HCT116 (cell line): ENCODE data around the gene TCEA2. TPM values are rescaled to one million over a fixed set of nuclear protein-coding genes. Genes with fewer than 3 reads are reported as not detected.

Source experiments
- ATAC-seq: fragments of 200-7000 bp; cut with Tn5 transposase; 2 replicates; pipeline ENCODE4 v1.9.1; 2020; ENCODE audit warnings: mild to moderate bottlenecking, moderate library complexity
- BruUV-seq: library from RNA; stranded (reverse); fragments of 400-500 nt; replicated peaks from 2 replicates; lab custom pipeline; 2021; lab: Mats Ljungman, UMichigan
- CTCF ChIA-PET: fragments of 300-600 bp; sonication (Branson Sonifier 250); formaldehyde crosslinking; loops from one replicate; lab custom pipeline; 2021; ENCODE audit warnings: antibody characterized with exemption; lab: Charles Lee
- POLR2A ChIA-PET: fragments of 300-600, 350-600 bp; sonication (Branson Sonifier 250); formaldehyde crosslinking; loops from one replicate; lab custom pipeline; 2021; ENCODE audit warnings: antibody characterized with exemption; lab: Charles Lee
- RAD21 ChIA-PET, 2 experiments: fragments of 300-600 bp; sonication (Branson Sonifier 250); formaldehyde crosslinking; loops; one replicate each; lab custom pipeline; 2023; ENCODE audit warnings: low total read pairs in 2 of 2; ENCODE audit not compliant: uncharacterized antibody in 2 of 2, unreplicated experiment in 2 of 2, low non-redundant PET in 1 of 2; lab: Charles Lee
- DNase-seq: peaks from one replicate; pipeline ENCODE4 v3.0.0-alpha.2; 2010; ENCODE audit warnings: low read depth, low spot score
- H2AFZ ChIP-seq: fragments of 200-600 bp; shearing (Covaris generic), sonication (generic); 2 replicates; pipeline ENCODE4 v1.6.1; 2017; ENCODE audit warnings: low read depth, mixed run types, mixed read lengths, antibody characterized with exemption, low read length; ENCODE audit not compliant: poor library complexity, severe bottlenecking
- H3K27ac ChIP-seq: 2 replicates; pipeline ENCODE4 v1.5.1; 2012; ENCODE audit warnings: low read depth, low read length
- H3K27me3 ChIP-seq: fragments of 200-600 bp; sonication (generic); 2 replicates; pipeline ENCODE4 v1.6.1; 2016; ENCODE audit warnings: mixed run types, low read length, mixed read lengths; ENCODE audit not compliant: insufficient read depth
- H3K36me3 ChIP-seq, 2 experiments: fragments of 200-500 bp in 1 of 2; fragments of 200-600 bp in 1 of 2; sonication (Bioruptor generic) in 1 of 2; sonication (generic) in 1 of 2; 2 replicates each; pipeline versions ENCODE4 v1.5.1 to v1.6.1; 2014 to 2016; ENCODE audit warnings: low read length in 2 of 2, inconsistent platforms in 1 of 2, mixed read lengths in 1 of 2, mixed run types in 1 of 2; ENCODE audit not compliant: insufficient read depth in 2 of 2, control insufficient read depth in 1 of 2
- H3K4me1 ChIP-seq, 2 experiments: fragments of 200-600 bp in 1 of 2; sonication (generic) in 1 of 2; 2 replicates each; pipeline versions ENCODE4 v1.5.1 to v1.6.1; 2012 to 2017; ENCODE audit warnings: low read length in 2 of 2, inconsistent platforms in 1 of 2, mild to moderate bottlenecking in 1 of 2, mixed read lengths in 1 of 2, mixed run types in 1 of 2, moderate library complexity in 1 of 2; ENCODE audit not compliant: insufficient read depth in 2 of 2, control insufficient read depth in 1 of 2
- H3K4me2 ChIP-seq: fragments of 200-600 bp; sonication (generic); 2 replicates; pipeline ENCODE4 v1.6.1; 2017; ENCODE audit warnings: mixed run types, low read length, mixed read lengths
- H3K4me3 ChIP-seq, 2 experiments: fragments of 200-600 bp in 1 of 2; sonication (generic) in 1 of 2; replicated peaks in 1 of 2; 2 replicates each; pipeline ENCODE4 v1.5.1; 2011 to 2016; ENCODE audit warnings: low read length in 2 of 2, control low read depth in 1 of 2, low read depth in 1 of 2, mild to moderate bottlenecking in 1 of 2, mixed read lengths in 1 of 2, mixed run types in 1 of 2
- H3K79me2 ChIP-seq: fragments of 200-600 bp; sonication (generic); 2 replicates; pipeline ENCODE4 v1.6.1; 2017; ENCODE audit warnings: mild to moderate bottlenecking, mixed run types, low read length, moderate library complexity, mixed read lengths; ENCODE audit not compliant: insufficient read depth
- H3K9ac ChIP-seq: fragments of 200-600 bp; sonication (generic); 2 replicates; pipeline ENCODE4 v1.6.1; 2016; ENCODE audit warnings: low read length, mixed read lengths
- H3K9me2 ChIP-seq: fragments of 200-600 bp; sonication (generic), shearing (Covaris generic); 2 replicates; pipeline ENCODE4 v1.6.1; 2017; ENCODE audit warnings: mixed run types, mild to moderate bottlenecking, moderate library complexity; ENCODE audit not compliant: insufficient read depth
- H3K9me3 ChIP-seq, 2 experiments: fragments of 200-500 bp in 1 of 2; fragments of 200-600 bp in 1 of 2; sonication (Bioruptor generic) in 1 of 2; sonication (generic) in 1 of 2; 2 replicates each; pipeline ENCODE4 v1.6.1; 2014 to 2017; ENCODE audit warnings: low read length in 2 of 2, mixed read lengths in 2 of 2, inconsistent platforms in 1 of 2, low read depth in 1 of 2, mild to moderate bottlenecking in 1 of 2, mixed run types in 1 of 2, moderate library complexity in 1 of 2; ENCODE audit not compliant: control insufficient read depth in 1 of 2, insufficient read depth in 1 of 2
- H4K20me1 ChIP-seq: fragments of 200-600 bp; sonication (generic), shearing (Covaris generic); 2 replicates; pipeline ENCODE4 v1.6.1; 2017; ENCODE audit warnings: mixed run types, mild to moderate bottlenecking, moderate library complexity; ENCODE audit not compliant: insufficient read depth
- CBX3 ChIP-seq: IDR thresholded peaks from 2 replicates; pipeline ENCODE4 v1.6.1; 2012; ENCODE audit warnings: low read depth
- CTCF ChIP-seq, 3 experiments: fragments of 200-600 bp in 1 of 3; sonication (generic) in 1 of 3; IDR thresholded peaks in 2 of 3; conservative IDR thresholded peaks in 1 of 3; 2 replicates each; pipeline ENCODE4 v1.5.1; 2012 to 2017; ENCODE audit warnings: low read depth in 2 of 3, low read length in 2 of 3, antibody characterized with exemption in 1 of 3, borderline replicate concordance in 1 of 3, control low read depth in 1 of 3, mild to moderate bottlenecking in 1 of 3, mixed read lengths in 1 of 3, mixed run types in 1 of 3, moderate library complexity in 1 of 3; ENCODE audit not compliant: insufficient read depth in 1 of 3
- EGR1 ChIP-seq: IDR thresholded peaks from 2 replicates; pipeline ENCODE4 v1.6.1; 2012; ENCODE audit warnings: low read depth
- ELF1 ChIP-seq: IDR thresholded peaks from 2 replicates; pipeline ENCODE4 v1.6.1; 2012; ENCODE audit warnings: low read depth, borderline replicate concordance
- POLR2AphosphoS5 ChIP-seq: IDR thresholded peaks from 2 replicates; pipeline ENCODE4 v1.6.1; 2011; ENCODE audit warnings: mild to moderate bottlenecking, low read depth, low read length, moderate library complexity
- RAD21 ChIP-seq: IDR thresholded peaks from 2 replicates; pipeline ENCODE4 v1.6.1; 2012; ENCODE audit warnings: low read depth, mild to moderate bottlenecking
- TCF7L2 ChIP-seq: IDR thresholded peaks from 2 replicates; pipeline ENCODE4 v1.7.0; 2011; ENCODE audit warnings: borderline replicate concordance, inconsistent platforms; ENCODE audit not compliant: insufficient read depth, insufficient read length; ENCODE audit errors: extremely low read depth
- YY1 ChIP-seq: IDR thresholded peaks from 2 replicates; pipeline ENCODE4 v1.6.1; 2011; ENCODE audit warnings: low read length, low read depth, moderate library complexity, mild to moderate bottlenecking; ENCODE audit not compliant: insufficient replicate concordance; ENCODE audit errors: extremely low read depth
- ZNF274 ChIP-seq: fragments of 200-500 bp; sonication (Bioruptor generic); IDR thresholded peaks from 2 replicates; pipeline ENCODE4 v1.6.1; 2014; ENCODE audit warnings: mild to moderate bottlenecking, low read depth, low read length, inconsistent platforms
- intact Hi-C: fragments of 100-400 bp; cut with micrococcal nuclease; formaldehyde crosslinking; loops from 2 replicates; pipeline ENCODE4 v1.10.0; 2022
- total RNA-seq: library from RNA; stranded (reverse); gene quantifications from one replicate; pipeline ENCODE4 v1.2.1, GENCODE V29; 2021; ENCODE audit not compliant: unreplicated experiment
- TF ChIP-seq, protein P1 (sequence below): IDR thresholded peaks from 2 replicates; pipeline ENCODE4 v1.6.1; 2012
- TF ChIP-seq, protein P2 (sequence below): IDR thresholded peaks from 2 replicates; pipeline ENCODE4 v1.6.1; 2012
- TF ChIP-seq, protein P3 (sequence below): IDR thresholded peaks from 2 replicates; pipeline ENCODE4 v1.6.1; 2012; ENCODE audit warnings: low read depth

TCEA2 gene
- total RNA-seq, 1 experiment from 2014 or later, result 29.7 TPM

GRCh38 chr20:64114356-64114971 is 51.5 kb downstream of the TCEA2 start:
- Histone ChIP-seq H3K36me3 (no peaks in the 10 kb centered on the region), H3K4me3 (no peak overlapping the region), H3K9ac (no peak overlapping the region), H3K4me2 (no peak overlapping the region), H3K9me2 (no peaks in the 10 kb centered on the region), H3K9me3 (no peaks in the 10 kb centered on the region), H3K27ac (no peak overlapping the region), H2AFZ (no peak overlapping the region), H3K27me3 (no peaks in the 10 kb centered on the region), H4K20me1 (no peaks in the 10 kb centered on the region), H3K4me1 (no peaks in the 10 kb centered on the region), H3K79me2 (no peaks in the 10 kb centered on the region)
- ATAC-seq (no peak), DNase-seq (no peak)
- BruUV-seq, result no TSS peak
- RAD21 ChIA-PET, result no interaction called here
- CTCF ChIA-PET, result no interaction called here
- TF ChIP-seq CBX3 (no peak), ZNF274 (no peak), YY1 (no peak), TCF7L2 (no peak)
- intact Hi-C loops, result no loop called here
- POLR2A ChIA-PET, result no interaction called here

DNA sequence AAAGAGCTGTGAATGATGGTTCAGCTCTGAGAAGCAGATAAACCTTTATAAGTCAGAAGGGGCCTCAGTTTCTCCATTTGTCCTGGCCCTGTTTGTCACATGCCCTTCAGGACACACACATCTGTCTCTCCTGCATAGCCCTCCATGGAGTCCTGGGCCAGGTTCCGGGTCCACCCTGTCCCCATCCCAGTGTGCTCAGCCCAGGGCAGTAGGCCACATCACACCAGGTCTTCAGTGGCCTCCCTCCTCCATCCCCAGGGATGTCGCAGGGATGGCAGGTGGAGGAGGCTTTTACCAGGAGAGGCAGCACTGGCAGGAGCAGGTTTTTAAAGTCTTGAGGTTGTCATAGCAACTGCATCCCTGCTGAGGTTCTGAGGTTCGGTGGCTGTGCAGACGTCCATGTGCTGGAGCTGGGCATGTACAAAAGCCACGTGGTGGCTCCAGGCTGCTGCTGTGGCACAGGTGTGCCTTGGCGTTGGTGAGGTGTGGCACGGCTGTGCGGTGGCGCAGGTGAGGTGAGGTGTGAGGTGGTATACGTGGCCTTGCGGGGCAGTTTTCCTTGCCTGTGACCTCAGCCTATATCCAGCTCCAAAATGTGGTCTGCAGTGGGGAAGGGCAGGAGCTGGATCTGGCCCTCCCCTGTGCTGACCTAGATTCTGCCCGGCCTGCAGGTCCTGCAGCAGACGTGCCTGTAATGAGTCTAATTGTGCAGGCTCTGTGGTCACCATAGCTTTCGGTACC is 52.3 kb downstream of the TCEA2 start:
- no peak for DNase-seq
- TF ChIP-seq, protein P1, sequence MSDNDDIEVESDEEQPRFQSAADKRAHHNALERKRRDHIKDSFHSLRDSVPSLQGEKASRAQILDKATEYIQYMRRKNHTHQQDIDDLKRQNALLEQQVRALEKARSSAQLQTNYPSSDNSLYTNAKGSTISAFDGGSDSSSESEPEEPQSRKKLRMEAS, result no peak
- TF ChIP-seq POLR2AphosphoS5 (no peak), EGR1 (no peak), CTCF (IDR thresholded peaks at IDR 0.05 in 2 of 3, conservative IDR thresholded peaks at IDR 0.05 in 1 of 3; ENCODE audit: borderline replicate concordance in 1 of 3, insufficient read depth in 1 of 3, low read depth in 2 of 3, low read length in 2 of 3) (no peak), RAD21 (no peak), ELF1 (no peak)
- TF ChIP-seq, protein P2, sequence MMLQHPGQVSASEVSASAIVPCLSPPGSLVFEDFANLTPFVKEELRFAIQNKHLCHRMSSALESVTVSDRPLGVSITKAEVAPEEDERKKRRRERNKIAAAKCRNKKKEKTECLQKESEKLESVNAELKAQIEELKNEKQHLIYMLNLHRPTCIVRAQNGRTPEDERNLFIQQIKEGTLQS, result no peak
- TF ChIP-seq, protein P3, sequence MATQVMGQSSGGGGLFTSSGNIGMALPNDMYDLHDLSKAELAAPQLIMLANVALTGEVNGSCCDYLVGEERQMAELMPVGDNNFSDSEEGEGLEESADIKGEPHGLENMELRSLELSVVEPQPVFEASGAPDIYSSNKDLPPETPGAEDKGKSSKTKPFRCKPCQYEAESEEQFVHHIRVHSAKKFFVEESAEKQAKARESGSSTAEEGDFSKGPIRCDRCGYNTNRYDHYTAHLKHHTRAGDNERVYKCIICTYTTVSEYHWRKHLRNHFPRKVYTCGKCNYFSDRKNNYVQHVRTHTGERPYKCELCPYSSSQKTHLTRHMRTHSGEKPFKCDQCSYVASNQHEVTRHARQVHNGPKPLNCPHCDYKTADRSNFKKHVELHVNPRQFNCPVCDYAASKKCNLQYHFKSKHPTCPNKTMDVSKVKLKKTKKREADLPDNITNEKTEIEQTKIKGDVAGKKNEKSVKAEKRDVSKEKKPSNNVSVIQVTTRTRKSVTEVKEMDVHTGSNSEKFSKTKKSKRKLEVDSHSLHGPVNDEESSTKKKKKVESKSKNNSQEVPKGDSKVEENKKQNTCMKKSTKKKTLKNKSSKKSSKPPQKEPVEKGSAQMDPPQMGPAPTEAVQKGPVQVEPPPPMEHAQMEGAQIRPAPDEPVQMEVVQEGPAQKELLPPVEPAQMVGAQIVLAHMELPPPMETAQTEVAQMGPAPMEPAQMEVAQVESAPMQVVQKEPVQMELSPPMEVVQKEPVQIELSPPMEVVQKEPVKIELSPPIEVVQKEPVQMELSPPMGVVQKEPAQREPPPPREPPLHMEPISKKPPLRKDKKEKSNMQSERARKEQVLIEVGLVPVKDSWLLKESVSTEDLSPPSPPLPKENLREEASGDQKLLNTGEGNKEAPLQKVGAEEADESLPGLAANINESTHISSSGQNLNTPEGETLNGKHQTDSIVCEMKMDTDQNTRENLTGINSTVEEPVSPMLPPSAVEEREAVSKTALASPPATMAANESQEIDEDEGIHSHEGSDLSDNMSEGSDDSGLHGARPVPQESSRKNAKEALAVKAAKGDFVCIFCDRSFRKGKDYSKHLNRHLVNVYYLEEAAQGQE, result no peak
- Histone ChIP-seq H2AFZ (no peak overlapping the region), H3K4me3 (no peak overlapping the region), H3K4me1 (peaks cover 0 to 5% of the 10 kb centered on the region in 2 experiments; a peak in 2 of 4 replicates), H3K27me3 (no peaks in the 10 kb centered on the region), H4K20me1 (no peaks in the 10 kb centered on the region), H3K9me3 (no peaks in the 10 kb centered on the region), H3K4me2 (no peak overlapping the region), H3K27ac (no peak overlapping the region), H3K36me3 (no peaks in the 10 kb centered on the region), H3K79me2 (no peaks in the 10 kb centered on the region), H3K9me2 (no peaks in the 10 kb centered on the region), H3K9ac (no peak overlapping the region)
- ChIA-PET POLR2A (no interaction called here), CTCF (interaction anchor here (1.7 kb wide), 1 partner anchor 13 kb away, joined by 8 read pairs; no protein-coding TSS in a partner anchor), RAD21 (no interaction called here)
- intact Hi-C loops, result no loop called here
- no TSS peak for BruUV-seq
- ATAC-seq, result no peak
